K562 (cell line): ENCODE measurements around the gene PDE2A. TPM values are rescaled to one million over a fixed set of nuclear protein-coding genes. Genes with fewer than 3 reads are reported as not detected.

Source experiments
- PCBP2 ChIP-seq: fragments of 200-400 bp; formaldehyde crosslinking; IDR thresholded peaks from 2 replicates; pipeline ENCODE4 v1.6.1; 2018; ENCODE audit warnings: low read length, low read depth, mild to moderate bottlenecking, moderate library complexity; ENCODE audit not compliant: poor library complexity, severe bottlenecking
- SMARCE1 ChIP-seq: fragments of 450-650 bp; IDR thresholded peaks from 2 replicates; pipeline ENCODE4 v1.7.1; 2016; ENCODE audit warnings: mild to moderate bottlenecking
- ZC3H8 ChIP-seq: fragments of 450-650 bp; IDR thresholded peaks from 2 replicates; pipeline ENCODE4 v1.6.1; 2017
- ZNF407 ChIP-seq: fragments of 450-650 bp; IDR thresholded peaks from 2 replicates; pipeline ENCODE4 v1.6.1; 2016; ENCODE audit warnings: low read depth
- polyA plus RNA-seq, 8 experiments: library from polyadenylated mRNA; depleted of rRNA in 4 of 8; stranded (reverse) in 5 of 8; unstranded in 3 of 8; fragments of >200 nt; fragmentation: Nextera tagmentation in 2 of 8; fragmentation: Illumina TruSeq in 1 of 8; extraction: Ambion mirVana in 2 of 8; extraction: Trizol in 1 of 8; gene quantifications; 2 replicates each; pipeline versions ENCODE4 v1.2.1 to v1.2.3, GENCODE V29; 2011 to 2014; ENCODE audit warnings: inconsistent platforms in 1 of 8, missing spikeins in 1 of 8
- total RNA-seq, 7 experiments: library from RNA; depleted of rRNA in 6 of 7; stranded (reverse); fragments of >200 nt in 6 of 7; fragmentation: Illumina TruSeq in 2 of 7; extraction: Trizol in 2 of 7; gene quantifications; 2 replicates each; pipeline versions ENCODE4 v1.2.1 to v1.2.3, GENCODE V29; 2011 to 2021; ENCODE audit warnings: low replicate concordance in 1 of 7

The PDE2A gene
- total and polyA plus RNA-seq, 9 of the 15 experiments (the other 6 are each of a cell fraction or from before 2014, with no cell fraction given) = 0.07 to 15.2 (median 1.6) TPM; not detected in 1

GRCh38 chr11:72553706-72554105 lies 120.5 kb downstream of the PDE2A start (continued):
- TF ChIP-seq ZNF407 (no peak), PCBP2 (no peak), ZC3H8 (no peak), SMARCE1 (no peak)
